ENCODE measurements around the gene ZNF714.
"Not testable (repeated sequence)": the region's sequence is repeated elsewhere in the genome, so short reads cannot be mapped to it uniquely, and the experiment has no call there.

The ZNF714 gene

GRCh38 chr19:21128901-21129698 is 47.1 kb downstream of the ZNF714 start:
- DNase-seq (ENCODE audit: insufficient read length, low spot score) (no peak), FAIRE-seq (no peak)

GRCh38 chr19:21130097-21130775 is 48.2 kb downstream of the ZNF714 start:
- no peak for FAIRE-seq

GRCh38 chr19:21133633-21134032 is 51.6 kb downstream of the ZNF714 start:
- no peak for DNase-seq (ENCODE audit: insufficient read length, low spot score)
- FAIRE-seq, result no peak

More at GRCh38 chr19:21130097-21130775, 48.2 kb downstream of the ZNF714 start:
- DNase-seq (ENCODE audit: insufficient read length, low spot score), result no peak

GRCh38 chr19:21134934-21135366 is 52.9 kb downstream of the ZNF714 start:
- FAIRE-seq, result no peak

DNA sequence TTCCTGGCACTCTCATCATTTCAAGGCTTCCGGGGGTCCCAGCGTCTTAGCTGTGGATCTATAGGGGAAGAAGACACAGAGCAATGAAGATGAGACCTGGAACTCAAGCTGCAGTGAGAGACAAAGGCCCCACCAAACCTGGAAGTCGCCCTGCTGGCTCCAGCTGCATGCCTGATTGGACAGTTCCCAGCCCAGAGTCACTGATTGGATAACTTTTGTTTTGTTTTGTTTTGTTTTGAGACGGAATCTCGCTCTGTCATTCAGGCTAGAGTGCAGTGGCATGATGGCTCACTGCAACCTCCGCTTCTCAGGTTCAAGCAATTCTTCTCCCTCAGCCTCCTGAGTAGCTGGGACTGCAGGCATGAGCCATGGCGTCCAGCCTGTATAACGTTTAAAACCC is 53.4 kb downstream of the ZNF714 start:
- DNase-seq (ENCODE audit: insufficient read length, low spot score), result no peak
- no peak for FAIRE-seq

More at GRCh38 chr19:21134934-21135366, 52.9 kb downstream of the ZNF714 start:
- no peak for DNase-seq (ENCODE audit: insufficient read length, low spot score)

DNA sequence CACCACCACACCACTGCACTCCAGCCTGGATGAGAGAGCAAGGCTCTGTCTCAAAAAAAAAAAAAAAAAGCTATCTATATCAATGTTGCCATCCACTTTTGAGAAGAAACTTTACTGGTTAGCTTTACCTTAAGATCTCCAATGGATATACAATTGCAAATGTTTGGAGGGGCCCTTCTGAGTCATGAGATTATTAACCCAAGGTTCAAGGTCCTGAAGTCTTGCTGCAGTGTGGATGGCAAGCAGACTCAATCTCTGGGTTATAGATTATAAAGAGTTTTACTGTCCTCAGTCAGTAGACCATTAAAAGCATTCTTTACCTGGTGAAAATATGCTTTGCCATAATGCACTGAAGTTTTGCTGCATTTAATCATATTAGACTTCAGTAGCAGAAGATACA is 56.1 kb downstream of the ZNF714 start:
- FAIRE-seq, result no peak
- DNase-seq (ENCODE audit: insufficient read length, low spot score), result no peak

DNA sequence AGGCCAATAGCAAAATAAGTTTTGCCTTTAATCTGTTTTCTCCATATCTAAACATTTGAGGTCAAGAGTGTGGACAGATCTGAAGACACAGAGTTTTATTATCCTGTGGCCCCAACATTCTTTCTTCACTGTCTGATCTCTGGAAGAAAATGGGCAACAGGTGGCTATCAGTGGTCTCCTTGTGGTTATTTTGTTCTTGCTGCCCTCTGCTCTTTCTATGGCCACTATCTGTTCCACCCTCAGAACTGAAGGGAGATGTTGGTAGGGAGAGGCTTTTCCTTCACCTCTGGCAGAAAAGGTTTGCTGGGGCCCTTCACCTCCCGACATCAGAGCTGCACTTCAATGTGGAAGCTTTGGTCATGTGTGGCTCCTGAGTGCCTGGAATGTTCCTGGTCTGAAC is 59.0 kb downstream of the ZNF714 start:
- DNase-seq (ENCODE audit: insufficient read length, low spot score); FAIRE-seq: not testable (repeated sequence)

DNA sequence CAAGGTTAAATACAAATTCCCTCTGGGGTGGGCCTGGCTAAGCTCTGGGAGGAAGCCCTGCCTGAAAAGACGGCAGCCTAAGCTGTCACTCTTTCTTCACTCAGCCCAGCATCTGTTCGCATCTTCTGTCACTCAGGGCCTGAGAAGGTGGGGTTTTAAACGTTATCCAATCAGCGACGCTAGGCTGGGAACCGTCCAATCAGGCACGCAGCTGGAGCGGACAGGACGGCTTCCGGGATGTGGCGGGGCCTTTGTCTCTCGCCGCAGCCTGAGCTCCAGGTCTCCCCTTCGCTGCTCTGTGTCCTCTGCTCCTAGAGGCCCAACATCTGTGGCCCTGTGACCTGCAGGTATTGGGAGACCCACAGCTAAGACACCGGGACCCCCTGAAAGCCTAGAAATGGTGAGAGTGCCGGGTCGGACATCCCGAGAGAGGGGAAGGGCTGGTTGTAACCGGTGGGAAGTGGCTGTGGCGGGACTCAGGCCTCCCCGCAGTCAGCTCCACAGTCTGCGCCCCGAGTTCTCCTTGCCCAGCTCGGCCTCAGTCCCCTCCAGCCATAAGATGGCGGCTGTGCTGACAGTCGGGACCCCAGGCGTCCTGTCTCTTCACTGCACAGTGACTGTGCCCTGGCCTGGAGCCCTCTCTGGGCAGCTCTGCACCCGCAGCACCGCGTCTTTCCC is 59.9 kb downstream of the ZNF714 start, which contains the start of gene ZNF431:
TSS of gene ZNF431 (plus strand) at position 254 of the 678 bp plus-strand sequence. CDS start at position 398, 144 bp downstream.
- FAIRE-seq (peak; percentile 9), DNase-seq (ENCODE audit: insufficient read length, low spot score) (peak; percentile 88)

DNA sequence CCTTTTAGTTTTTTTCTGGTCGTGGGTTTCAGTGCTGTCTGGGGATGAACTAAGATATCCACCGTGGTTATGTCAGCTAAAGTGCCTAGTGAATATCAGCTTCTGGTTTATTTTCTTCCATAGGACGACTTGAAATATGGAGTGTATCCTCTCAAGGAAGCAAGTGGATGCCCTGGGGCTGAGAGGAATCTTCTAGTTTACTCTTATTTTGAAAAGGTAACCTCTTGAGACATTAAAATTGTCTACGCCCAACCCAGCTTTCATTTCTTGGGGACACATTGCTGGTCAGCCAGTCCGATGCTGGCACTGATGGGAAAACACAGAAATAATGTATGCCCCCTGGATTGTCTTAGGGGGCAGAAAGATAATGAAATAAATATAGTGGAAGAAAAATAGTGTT is 61.4 kb downstream of the ZNF714 start:
- no peak for FAIRE-seq
- DNase-seq (ENCODE audit: insufficient read length, low spot score), result no peak

DNA sequence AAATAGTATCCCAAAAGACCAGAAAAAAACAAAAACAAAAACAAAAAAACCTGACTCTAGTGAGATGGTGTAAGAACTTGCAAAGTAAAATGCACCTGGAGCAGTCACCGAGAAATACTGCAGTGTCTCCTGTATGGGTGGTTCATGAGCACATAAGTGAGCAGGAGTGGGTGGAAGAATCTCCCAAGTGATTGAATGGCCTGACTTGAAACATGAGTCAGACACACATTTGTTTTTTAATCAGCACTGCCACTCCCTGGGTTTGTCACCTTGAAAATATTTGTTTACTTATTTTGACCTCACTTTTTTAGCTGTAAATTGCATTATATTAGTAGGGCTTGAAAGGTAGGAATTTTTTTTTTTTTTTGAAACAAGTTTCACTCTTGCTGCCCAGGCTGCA is 61.9 kb downstream of the ZNF714 start:
- DNase-seq (ENCODE audit: insufficient read length, low spot score), result no peak
- FAIRE-seq, result no peak

DNA sequence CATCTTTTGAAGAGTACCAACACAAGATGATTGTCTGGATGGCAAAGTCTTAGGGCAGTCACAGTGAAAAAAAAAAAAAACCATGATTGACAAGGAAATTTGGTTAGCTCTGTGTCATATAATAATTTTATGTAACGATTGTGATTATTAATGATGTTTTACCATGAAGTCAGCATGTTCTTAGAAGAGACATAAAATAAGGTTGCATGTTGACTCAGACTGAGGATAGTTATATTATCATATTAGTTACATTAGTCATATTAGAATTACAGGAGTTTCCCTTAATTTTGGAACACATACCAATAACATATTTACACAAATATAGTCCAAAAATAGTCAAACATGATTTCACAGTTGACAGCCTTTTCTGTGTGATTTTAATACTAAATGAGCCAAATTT is 65.5 kb downstream of the ZNF714 start:
- no peak for FAIRE-seq
- DNase-seq (ENCODE audit: insufficient read length, low spot score), result no peak

DNA sequence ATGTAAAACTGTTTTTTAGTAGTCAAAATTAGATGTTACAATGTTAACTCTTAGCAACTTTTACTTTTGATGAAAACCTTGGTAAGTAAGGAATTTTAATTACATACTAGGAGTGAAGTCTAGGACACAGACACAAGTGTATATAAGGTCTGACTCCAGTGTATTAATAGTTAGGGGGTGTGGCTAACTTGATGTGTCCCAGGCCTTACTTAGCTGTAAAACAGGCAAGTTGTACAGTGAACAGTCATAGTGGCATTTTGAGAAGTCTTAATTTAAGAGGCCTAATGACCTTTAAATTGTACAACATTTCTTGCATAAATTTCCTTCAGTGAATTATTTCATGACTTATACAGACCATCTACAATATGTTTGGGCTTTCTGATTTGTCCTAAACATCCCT is 66.7 kb downstream of the ZNF714 start:
- FAIRE-seq (no peak), DNase-seq (ENCODE audit: insufficient read length, low spot score) (no peak)

- FAIRE-seq, result no peak
- DNase-seq (ENCODE audit: insufficient read length, low spot score), result no peak
These were observed 67.9 kb downstream of the ZNF714 start for GRCh38 chr19:21149877-21150276.

DNA sequence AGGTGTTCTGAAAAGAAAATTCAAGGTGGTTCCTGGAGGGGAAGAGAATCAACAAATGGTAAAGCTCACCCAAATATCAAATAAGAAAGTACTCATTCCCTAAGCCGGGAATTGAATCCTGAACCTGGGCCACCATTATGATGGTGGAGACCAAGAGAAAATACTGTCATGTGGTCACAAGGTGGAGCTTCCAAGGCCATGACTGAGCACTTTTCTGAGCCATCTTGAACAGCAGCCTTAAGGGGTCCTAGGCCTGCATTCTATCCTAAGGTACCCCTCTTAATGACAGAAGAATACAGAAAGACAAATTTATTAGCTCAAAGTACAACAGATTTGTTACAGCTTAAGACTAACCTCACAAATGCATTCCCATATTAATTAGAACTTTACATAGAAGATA is 69.5 kb downstream of the ZNF714 start:
- no peak for FAIRE-seq
- no peak for DNase-seq (ENCODE audit: insufficient read length, low spot score)

GRCh38 chr19:21158523-21159135 is 76.6 kb downstream of the ZNF714 start:
- peak; percentile 64 for FAIRE-seq
- no peak for DNase-seq (ENCODE audit: insufficient read length, low spot score)

GRCh38 chr19:21164541-21164940 is 82.5 kb downstream of the ZNF714 start:
- DNase-seq (ENCODE audit: insufficient read length, low spot score) (no peak), FAIRE-seq (no peak)

GRCh38 chr19:21166436-21166835 is 84.4 kb downstream of the ZNF714 start:
- DNase-seq (ENCODE audit: insufficient read length, low spot score) (no peak), FAIRE-seq (no peak)
